Stimulated activated CD4-positive, alpha-beta T cell treated with anti-CD3 and anti-CD28 coated beads, Interleukin-4, amount 100 ng/mL, for 4 hours (primary cell): ENCODE data around the gene PDLIM5.
"Not testable (repeated sequence)": the region's sequence is repeated elsewhere in the genome, so short reads cannot be mapped to it uniquely, and the experiment has no call there.

Experiments
- DNase-seq, 2 experiments: peaks; one replicate each; pipeline ENCODE4 v3.0.0-alpha.2; 2020

Gene PDLIM5

DNA sequence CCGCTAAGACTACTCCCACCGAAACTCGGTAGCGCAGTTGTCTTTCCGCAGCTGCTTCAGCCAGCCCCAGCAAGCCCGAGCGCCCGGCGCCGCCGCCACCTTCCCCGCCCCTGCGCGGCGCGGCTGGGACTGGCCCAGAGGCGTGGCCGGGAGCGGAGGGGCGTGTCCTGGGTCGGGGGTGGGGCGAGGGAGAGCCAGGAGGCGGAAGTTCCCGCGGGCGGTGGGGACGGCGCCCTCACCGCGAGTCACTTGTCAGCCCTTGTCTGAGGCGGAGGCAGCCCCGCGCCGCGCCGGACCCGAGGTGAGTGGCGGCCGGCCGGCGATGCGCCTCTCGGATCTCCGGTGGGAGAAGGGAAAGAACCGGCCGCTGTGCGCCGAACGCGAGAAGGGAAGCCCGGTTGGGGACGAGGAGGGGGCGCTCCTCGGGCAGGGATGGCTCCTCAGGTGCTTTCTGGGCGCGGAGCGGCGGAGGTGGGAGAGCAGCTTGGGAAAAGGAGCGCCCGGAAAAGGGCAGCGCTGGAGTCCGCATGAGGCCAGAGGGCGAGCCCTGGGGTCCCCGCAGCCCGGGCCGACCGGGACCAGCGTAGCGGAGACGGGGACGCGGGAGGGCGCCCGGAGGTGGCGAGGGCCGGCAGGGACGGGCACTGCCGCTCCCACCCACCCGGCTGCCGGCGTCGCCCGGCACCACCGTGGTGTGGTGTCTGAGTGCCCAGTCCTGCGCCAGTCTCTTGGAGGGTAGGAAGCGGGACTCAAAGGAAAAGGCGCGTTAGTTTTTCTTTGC, at the start of gene PDLIM5:
TSS of gene PDLIM5 (plus strand) at position 248 of the 781 bp plus-strand sequence. CDS start 3,347 bp downstream, outside the sequence.
- DNase-seq: peak; percentile 86 to 87

DNA sequence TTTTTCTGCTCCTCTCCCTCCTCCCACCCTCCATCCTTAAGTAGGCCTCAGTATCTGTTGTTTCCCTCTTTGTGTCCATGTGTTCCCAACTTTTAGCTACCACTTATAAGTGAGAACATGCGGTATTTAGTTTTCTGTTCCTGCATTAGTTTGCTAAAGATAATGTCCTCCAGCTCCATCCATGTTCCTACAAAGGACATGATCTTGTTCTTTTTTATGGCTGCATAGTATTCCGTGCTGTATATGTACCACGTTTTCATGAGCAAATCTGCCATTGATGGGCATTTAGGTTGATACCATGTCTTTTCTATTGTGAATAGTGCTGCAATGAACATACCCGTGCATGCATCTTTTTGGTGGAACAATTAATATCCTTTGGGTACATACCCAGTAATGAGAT, 49.3 kb upstream of the PDLIM5 start:
- DNase-seq: not testable (repeated sequence)

DNA sequence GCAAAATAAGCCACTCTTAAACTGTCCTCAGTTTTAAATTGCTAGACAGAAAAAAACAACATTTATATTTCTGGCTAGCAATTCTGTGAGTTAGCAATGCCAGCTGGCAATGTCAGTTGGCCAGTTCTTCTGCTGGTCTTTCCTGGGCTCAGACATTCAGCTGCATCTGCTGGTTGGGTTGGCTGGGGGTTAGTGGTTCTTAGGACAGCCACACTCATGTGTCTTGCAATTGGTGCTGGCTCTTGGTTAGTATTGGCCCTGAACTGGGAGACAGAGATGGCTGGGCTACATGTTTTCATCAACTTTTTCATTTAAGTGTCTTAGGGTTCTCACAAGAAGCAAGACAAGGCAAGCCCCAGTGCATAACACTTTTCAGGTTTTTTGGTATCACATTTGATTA, 48.0 kb upstream of the PDLIM5 start:
- DNase-seq: no peak

GRCh38 chr4:94406668-94407437, 44.9 kb upstream of the PDLIM5 start:
- DNase-seq: peak; percentile 27 to 45

GRCh38 chr4:94407846-94408245, 43.9 kb upstream of the PDLIM5 start:
- DNase-seq: no peak

DNA sequence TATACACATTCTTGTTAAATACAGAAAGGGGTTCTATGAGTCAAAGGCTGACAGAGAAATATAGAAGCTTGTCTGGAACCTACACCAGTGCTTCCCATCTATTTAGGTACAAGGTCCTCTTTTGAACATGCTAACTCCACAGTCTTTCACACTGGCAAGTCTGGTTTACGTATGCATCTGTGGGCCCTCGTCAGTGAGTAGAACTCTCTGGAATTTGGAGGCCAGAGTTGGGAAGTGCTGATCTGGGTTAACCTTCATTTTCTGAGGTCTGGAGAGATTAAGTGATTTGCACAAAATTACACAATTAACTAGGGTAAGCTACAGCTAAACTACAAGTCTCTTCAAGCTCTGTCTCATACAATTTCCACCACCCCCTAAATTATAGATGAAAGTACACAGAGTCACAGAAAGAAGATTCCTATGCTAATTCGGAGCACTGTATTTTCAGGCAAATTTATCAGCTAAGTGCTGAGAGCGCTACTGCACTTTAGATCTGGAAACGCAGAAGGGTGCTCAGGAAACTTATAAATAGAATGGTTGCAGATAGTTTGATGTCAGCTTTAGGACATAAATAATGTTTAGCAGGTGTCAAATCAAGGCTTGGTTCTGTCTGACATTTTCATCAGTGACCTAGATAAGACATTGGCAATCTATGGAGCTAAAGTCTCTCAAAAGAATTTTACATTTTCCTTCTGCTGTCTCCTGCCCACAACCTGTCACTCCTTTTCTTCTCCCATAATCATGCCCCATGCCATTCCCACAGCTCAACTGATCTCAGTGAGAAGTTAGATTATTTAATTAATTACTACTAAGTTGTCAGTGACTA, 43.0 kb upstream of the PDLIM5 start:
- no peak for DNase-seq

GRCh38 chr4:94409375-94409679, 42.4 kb upstream of the PDLIM5 start:
- no peak for DNase-seq

DNA sequence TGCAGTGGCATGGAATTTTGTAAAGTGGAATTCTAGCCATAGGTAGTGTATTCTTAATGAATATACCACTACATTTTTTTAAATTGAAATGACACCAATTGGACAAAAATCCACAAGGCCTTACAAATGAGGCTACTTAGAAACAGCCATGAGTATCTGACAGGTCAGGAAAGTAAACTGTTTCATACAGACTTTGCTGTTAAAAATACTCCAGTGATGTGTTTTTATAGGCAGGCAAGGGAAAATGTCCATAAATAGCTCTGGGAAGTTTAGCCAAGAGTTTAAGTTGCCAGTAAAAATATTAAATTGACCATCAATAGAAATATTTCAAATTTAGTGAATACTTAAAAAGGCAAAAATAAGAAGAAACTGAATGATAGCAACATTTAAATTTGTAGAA, 41.8 kb upstream of the PDLIM5 start:
- DNase-seq: no peak

GRCh38 chr4:94410678-94411206, 41.0 kb upstream of the PDLIM5 start:
- DNase-seq: no peak

DNA sequence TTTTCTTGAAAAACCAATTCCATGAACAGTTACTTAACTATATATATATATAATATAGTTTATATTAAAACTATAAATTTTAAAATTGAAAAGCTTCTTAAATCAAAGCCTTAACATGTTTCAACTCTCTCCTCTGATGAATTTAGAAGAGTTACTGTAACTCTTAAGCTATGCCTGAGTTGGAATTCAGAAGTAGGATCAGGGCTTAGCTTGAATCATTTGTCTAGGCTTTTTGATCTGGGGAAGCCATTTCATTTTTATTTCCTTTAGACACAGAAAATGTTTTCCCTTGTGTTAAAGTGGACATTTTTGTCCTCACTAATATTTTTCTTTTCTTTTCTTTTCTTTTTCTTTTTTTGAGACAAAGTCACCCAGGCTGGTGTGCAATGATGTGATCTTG, 40.4 kb upstream of the PDLIM5 start:
- no peak for DNase-seq

DNA sequence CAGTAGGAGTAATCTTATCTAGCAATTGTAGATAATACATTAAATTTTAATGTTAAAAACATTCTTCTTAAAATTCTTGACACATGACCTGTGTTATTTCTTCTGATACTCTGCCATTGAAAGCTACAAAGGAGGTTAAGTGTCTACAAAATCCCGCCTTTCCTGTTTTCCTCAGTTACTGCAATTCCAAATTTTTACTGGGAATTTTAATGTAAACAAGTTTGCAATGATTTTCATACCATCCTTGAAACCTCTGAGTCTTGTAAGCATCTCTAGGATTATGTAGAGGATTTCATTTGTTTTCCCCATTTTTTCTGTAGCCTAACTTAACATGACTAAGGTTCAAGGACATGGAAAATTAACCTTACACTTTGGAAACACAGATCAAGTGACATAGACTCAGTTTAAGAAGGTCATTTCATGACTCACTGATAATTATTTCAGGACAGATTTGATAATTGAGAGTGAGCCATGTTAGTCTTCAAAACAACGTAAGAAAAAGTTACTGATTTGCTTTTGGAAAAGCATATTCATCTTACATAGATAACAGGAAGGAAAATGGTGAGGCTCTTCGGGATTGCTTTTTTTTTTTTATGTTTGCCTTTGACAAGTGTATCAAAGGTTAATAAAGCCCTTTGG, 39.6 kb upstream of the PDLIM5 start:
- DNase-seq: no peak

DNA sequence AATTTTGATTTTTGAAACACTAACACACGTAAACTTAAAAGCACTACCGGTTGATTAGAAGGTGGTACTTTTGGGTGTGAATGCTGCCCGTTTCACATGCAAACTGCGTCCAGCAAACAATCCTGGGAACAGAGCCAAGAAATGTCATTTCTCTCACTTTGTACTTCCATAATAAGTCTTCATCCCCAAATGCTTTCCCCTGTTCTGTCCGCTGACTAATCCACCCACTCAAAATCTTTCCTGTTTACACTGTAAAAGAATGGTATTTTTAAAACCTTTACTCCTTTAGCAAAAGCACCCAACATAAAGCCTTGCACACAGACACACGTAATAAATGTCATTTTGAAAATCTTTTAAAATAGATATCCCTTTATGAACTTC, 39.1 kb upstream of the PDLIM5 start:
- DNase-seq: no peak

DNA sequence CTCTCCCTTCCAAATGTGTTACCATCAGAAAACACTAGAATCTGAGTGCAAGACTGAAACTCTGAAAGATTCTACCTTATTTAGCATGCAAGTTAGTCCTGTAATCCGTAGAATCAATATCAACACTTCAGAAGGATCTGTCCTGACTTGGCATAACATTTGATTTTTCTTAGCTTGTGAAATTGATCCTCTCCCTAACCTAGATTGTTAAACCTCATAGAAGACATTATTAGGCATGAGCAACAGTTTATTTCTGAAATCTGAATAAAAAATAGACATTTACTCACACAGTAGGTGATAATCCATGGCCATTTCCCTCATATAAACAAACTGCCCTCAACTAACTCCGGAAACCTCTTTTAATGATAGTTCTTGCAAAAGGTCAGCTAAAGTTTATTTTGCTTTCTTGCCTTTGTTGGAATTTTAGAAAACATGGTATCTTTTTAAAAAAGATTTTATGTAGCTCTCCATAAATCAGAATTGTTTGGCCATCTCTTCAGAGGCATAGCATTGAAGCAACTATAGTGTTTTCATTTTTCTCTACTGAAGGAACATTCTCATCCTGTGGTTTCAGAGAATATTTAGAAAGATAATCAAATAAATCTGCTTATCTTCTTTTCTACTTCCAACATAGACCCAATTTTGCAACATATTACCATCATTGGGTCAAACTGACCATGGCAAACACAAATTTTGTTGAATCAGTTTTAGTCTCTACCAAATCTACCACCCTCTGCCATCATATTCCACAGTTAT, 38.5 kb upstream of the PDLIM5 start:
- DNase-seq: no peak

- DNase-seq: no peak
Observed at GRCh38 chr4:94414907-94415306, 36.8 kb upstream of the PDLIM5 start.

DNA sequence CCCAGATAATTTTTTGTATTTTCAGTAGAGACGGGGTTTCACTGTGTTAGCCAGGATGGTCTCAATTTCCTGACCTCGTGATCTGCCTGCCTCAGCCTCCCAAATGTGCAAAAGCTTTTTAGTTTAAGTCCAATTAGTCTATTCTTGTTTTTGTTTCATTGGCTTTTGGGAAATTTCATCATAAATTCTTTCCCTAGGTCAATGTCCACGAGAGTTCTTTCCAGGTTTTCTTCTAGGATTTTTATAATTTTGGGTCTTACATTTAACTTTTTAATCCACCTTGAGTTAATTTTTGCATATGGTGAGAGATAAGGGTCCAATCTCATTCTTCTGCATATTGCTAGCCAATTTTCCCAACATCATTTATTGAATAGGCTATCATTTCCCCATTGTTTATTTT, 36.3 kb upstream of the PDLIM5 start:
- no peak for DNase-seq

DNA sequence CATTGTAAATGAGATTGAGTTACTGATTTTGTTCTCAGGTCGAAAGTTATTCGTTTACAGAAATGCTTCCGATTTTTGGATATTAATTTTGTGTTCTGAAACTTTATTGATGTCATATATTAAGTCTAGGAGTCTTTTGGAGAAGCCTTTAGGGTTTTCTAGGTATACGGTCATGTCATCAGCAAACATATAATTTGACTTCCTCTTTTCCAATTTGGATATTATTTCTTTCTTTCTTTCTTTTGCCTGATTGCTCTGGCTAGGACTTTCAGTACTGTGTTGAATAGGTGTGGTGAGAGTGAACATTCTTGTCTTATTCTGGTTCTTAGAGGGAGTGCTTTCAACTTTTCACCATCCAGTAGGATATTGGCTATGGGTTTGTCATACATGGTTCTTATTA, 35.4 kb upstream of the PDLIM5 start:
- no peak for DNase-seq

DNA sequence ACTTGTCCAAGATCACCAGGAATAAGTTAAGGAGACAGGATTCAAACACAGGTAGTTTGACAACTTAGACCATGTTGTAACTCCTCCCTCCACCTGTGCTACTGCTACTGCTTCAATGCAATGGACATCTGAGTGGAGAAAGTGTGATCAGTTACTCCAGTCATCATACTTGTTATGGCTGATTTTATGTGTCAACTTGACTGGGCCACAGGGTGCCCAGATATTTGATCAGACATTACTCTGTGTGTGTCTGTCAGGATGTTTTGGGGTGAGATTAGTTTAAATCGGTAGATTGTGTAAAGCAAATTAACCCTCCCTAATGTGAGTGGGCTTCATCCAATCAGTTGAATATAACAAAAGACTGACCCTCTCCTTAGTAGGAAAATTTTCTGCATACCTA, 34.8 kb upstream of the PDLIM5 start:
- no peak for DNase-seq

DNA sequence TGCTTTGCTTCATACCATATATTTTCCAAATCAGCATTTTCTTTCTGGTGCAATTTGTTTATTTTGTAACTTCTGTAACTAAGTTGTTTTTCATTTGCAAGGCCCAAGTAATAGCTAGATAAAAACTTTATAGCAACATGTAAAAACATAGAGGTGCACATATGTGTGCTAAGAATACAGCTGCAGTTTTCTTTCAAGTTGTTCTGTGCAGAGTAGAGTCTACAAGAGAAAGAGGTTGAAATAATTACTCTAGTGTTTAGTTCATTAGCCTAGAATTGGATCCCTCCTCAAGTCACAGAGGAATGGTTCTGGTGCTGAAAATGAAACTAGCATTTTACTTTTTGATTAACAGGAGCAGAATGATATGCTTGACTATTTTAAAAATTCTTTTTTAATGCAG, 32.2 kb upstream of the PDLIM5 start:
- DNase-seq: no peak

DNA sequence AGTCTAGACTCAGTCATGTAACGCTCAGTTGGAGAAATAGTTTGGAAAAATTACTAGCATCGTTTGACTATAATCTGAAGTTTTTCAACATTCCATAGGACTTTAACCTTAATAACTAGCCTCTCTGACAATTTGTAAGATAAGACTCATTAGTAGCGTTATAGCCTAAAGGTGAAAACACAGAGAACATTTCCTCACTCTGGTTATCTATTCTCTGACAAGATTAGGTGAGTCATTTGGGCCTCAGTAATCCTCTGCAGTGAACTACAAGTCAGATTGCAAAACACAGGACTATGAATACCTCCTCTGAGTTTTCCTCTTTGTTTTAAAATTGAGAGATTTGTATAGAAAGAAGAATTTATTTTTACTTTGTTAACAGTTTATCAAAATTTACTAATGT, 31.8 kb upstream of the PDLIM5 start:
- DNase-seq: no peak

DNA sequence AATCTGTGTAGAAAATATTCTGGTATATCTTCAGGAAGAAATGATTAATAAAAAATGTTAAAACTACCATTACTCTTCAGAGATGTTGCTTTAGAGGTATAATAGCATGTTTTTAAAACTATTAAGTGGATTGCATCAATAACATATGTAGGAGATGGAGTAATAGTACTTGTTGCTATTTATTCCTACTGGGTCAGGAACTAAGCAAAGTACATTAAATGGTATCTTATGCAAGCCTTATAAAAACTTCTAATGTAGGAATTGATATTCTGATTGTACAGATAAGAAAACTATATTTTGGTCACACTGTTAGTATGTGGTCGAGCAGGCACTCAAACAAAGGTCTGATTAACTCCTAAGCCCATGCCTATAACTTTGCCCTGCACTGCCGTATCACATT, 31.4 kb upstream of the PDLIM5 start:
- DNase-seq: no peak

DNA sequence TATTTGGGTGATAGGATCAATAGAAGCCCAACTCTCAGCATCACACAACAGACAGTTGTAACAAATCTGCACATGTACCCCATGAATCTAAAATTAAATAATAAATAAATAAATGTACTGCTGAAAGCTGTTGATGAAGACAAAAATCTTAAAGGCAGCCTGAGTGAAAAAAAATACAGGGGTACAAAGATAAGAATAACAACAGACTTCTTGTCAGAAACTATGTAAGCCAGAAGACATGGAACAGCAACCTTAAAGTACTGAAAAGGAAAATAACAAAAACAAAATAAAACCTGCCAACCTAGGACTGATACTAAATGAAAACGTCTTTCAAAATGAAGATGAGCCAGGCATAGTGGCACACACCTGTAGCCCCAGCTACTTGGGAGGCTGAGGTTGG, 25.0 kb upstream of the PDLIM5 start:
- no peak for DNase-seq

DNA sequence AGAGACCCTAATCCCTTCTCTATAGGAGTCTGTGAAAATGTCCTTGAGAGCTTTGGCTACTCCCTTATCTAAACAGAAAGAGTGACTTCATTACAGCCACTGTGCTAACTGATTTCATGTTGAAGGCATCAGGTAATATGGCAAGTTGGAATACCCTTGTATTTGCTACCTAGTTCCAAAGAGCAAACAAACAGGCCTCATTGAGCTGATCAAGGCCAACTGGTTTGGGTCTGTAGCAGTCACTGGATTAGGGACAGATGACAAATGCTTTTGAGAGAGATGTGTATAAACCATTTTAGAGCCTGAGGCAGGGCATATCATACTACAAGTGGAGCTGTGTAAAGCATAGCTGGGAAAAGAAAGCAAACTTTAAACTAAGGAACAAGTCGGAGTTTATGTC, 22.9 kb upstream of the PDLIM5 start:
- DNase-seq: no peak
